GOT3 (cell line): ENCODE measurements around the gene DNASE1L3.
"Not testable (repeated sequence)": the region's sequence is repeated elsewhere in the genome, so short reads cannot be mapped to it uniquely, and the experiment has no call there.

Source experiments
- DNase-seq: peaks from one replicate; lab custom pipeline; 2025; ENCODE audit warnings: mixed read lengths; lab: John Stamatoyannopoulos, UW

DNASE1L3 gene, protein sequence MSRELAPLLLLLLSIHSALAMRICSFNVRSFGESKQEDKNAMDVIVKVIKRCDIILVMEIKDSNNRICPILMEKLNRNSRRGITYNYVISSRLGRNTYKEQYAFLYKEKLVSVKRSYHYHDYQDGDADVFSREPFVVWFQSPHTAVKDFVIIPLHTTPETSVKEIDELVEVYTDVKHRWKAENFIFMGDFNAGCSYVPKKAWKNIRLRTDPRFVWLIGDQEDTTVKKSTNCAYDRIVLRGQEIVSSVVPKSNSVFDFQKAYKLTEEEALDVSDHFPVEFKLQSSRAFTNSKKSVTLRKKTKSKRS

DNA sequence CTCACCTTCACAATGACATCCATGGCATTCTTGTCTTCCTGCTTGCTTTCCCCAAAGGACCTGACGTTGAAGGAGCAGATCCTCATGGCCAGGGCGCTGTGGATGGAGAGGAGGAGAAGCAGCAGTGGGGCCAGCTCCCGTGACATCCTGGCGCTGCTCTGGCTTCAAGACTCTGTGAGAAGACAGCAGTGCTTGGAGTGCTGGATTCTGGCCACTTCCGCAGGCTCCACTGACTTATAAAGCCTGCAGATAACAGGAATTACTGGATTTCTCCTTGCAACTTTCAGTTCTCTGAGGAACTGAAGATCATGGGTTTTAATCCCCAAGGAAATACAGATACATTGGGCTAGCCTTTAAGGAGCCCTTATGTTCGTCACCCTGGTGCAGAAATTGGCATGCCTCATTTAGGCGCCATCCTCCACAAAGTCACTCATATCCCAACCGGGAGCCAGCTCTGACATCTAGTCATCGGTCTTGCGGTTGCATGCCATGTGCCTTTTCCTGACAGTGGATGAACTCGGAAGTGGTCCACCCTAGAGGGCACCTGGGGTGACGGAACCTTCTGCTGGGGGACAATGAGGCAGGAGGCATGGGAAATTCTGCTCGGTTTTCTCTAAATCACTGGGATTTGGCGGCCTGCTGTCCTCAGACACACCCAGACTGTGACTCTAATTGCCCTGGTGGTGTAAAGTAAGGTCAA, at the start of gene DNASE1L3:
TSS of gene DNASE1L3 (minus strand) at position 212 of the 700 bp plus-strand sequence. CDS start at position 146, 66 bp downstream.
- DNase-seq, result no peak

DNA sequence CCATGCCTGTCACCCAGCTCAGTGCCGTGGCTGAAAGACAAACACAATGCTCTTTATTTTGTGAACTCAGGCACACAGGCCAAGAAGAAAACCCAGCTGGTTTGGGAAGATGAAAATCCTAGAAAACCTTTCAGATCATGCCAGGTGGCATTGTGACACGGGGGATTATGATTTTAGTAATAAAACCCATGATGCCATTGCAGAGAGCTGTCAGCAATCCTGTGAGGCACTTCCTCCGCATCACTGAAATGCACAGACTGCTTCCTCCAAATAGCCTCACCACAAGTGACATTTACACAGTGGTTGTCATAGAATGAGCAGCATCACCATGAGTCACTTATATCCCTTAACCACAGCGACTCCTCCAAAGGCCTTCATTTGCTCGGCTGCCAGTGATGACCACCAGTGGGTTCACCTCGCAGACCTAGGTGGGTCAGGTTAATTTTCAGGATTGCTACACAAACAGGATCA, 49.5 kb upstream of the DNASE1L3 start:
- DNase-seq, result no peak

DNA sequence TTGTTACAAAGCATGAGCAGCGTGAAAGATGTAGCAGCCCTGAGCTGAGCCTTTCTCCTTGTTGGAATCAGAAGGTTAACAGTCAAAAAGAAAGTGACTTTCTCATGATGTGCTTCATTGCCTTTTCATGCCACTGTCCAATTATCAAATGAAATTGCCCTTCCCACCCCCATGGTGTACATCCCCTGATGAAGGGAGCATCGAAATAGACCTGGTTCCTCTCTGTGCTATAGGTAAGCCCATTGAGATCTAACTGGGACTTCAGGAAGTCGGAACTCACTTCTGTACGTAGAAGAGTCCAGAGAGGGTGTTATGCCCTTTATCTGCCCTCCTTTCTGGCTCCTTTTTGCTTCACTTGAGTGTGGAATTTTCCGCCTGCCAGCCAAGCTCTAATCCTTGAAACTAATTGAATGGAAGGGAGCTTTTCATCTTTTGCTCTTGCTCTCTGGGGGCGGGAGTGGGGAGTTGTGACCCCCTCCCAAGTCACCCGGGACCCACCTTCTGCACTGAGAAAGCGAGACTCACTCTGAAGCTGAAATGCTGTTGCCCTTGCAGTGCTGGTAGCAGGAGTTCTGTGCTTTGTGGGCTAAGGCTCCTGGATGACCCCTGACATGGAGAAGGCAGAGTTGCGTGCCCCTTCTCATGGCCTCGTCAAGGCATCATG, 47.8 kb upstream of the DNASE1L3 start:
- no peak for DNase-seq

DNA sequence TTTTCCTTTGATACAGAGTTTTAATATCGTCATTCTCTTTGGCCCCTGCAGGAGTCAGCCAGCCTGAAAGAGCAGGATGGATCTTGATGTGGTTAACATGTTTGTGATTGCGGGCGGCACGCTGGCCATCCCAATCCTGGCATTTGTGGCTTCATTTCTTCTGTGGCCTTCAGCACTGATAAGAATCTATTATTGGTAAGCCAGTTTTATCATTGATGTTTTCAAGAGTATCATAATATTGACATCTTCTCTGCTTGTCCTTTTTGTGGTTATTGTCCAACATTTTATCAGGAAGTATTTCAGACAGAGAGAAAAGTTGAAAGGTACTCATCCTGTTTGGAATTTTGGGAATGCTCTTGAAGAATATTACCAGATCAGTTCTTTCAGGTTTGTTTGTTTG, 45.7 kb upstream of the DNASE1L3 start:
- DNase-seq, result no peak

DNA sequence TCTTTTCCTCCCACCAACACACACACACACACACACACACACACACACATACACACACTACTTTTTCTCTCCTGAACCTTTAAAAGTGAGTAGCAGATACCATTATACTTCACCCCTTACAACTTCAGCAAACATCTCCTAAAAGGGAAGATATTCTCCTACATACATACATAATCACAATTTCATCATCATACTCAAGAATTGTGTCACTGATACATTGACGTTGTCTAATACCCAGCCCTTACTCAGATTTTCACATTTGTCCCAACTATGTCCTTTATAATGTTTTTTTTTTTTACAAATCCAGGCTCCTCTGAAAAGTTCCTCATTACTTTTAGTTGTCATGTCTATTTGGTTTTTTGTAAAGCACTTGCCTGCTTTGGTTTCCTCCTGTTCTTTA, 45.3 kb upstream of the DNASE1L3 start:
- DNase-seq, result no peak

DNA sequence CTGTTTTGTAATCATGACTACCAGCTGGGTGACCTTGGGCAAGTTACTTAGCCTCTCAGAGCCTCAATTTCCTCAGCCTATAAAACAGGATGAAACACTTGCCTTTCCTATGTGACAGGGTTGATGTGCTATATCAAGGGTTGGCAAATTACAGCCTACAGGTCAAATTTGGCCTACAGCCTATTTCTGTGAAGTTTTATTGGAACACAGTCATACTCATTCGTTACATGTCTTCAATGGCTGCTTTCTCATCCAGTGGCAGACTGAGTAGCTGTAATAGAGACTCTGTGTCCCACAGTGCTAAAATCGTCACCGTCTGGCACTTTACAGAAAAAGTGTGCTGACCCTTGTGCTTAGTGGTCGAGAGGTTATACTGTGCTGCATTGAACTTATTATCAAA, 43.4 kb upstream of the DNASE1L3 start:
- DNase-seq, result no peak

DNA sequence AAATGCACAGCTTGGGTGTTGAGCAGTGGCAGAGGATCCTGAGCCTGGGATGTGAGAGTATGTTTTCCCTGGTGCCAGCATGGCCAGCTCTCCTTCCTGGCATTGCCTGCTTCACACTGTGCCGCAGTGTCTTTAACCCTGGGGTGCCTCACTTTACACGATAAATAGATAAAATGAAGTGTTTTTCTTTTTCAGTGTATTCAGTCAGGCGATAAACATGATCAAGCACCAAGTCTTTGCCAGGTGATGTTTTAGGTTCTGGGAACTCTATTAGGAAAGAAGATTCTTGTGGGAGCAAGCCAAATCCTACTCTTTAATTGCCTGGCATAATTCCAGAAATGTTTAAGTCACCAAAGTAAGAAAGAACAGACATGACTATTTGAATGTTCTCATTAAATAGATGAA, 40.9 kb upstream of the DNASE1L3 start:
- no peak for DNase-seq

DNA sequence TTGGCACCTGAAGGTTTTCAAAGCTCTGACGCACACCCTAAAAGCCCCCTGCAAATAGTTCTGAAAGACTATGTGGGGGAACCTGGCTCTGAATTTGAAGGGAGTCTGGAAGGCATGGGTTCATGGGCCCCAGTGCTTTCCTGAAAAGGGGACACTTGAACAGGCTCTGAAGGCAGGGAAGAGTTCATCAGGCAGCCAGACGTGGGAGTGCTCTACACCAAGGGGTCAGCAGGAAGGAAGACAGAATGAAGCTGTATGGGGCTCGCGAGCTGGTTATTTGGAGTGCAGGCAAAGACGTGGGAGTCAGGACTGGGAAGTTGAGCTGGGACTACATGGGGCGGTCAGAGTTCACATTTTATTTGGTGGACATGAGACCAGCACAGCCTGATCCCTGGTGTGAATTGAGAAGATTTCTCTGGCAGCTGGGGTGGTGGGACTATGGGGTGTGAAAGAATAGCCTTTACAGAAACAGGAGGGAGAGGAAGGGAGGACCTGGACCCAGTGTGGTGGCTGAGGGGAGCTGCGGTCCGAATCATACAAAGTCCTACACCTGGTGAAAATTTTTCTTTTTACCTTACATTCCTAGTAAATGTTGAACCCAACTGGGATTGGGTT, 39.4 kb upstream of the DNASE1L3 start:
- DNase-seq, result no peak

DNA sequence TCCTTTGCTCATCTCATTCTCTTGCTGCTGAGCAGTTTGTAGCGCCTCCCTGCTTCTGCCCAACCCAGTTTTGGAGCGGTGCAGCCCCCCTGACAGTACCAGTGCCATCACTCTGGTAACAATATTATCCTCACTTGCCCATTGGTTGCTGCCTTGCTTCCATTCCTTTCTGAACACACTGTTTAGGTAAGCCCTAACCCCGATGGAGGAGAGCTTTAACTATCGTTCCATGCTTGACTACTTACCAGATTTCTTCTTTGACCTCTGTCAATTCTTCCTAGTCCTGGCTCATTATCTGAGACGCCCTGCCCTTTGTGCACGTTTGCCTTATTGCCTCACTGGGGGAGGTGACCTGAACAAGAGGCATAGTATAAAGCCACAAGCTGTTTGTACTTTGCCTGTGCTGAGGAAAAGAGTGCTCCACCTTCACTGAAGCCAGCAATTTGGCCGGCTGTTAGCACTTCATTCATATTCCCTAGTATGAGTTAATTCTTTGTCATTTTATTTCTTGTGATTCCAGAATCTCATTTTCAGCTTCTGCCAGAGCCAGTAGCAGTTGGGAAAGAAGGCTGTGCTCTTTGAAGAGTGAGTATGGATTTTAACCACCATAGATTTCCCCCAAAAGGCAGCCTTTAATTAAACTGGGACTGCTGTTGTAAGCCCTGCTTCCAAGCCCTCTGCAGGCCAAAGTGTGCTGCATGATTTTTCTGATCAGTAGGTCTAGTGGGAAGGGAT, 38.8 kb upstream of the DNASE1L3 start:
- no peak for DNase-seq

DNA sequence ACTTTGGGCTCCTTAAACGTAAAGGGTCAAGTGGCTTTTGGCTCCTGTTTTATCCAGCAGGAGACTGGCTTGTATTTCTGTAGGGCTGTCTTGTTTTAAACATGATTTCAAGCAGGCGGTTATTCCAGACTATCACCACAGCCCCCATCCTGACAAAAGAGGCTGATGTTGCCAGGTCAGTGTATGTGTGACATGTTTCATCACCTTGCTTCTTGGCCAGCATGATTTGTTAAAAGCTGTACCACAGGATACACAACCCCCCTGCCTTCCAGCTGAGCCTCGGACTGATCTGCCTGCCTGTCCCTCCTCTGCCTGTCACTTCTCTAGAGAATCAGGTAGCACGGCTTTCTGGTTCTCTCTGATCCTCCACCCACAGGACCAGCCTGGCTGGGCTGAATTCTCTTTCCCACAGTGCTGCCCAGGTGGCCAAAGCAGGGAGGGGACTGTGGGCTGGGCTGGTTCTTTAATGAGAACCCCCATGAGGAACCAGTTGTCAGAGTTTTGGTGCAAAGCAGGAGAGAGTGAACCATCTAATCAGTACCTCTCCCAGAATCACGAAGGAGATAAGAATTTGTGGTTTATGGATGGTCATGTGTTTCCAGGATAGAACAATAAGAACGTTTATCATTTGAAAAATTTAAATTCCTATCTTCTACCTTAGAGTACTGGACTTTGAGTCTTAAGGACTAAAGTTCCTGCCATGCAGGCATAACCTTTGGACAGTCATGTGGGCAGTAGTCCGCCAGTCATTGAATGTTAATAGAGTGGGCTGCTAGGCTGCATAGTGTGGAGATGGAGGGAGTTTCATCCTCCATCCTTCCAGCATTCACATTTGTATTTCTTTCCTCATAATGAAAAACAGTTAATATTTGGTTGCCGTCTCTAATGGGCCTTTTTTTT, 35.6 kb upstream of the DNASE1L3 start:
- DNase-seq, result no peak

DNA sequence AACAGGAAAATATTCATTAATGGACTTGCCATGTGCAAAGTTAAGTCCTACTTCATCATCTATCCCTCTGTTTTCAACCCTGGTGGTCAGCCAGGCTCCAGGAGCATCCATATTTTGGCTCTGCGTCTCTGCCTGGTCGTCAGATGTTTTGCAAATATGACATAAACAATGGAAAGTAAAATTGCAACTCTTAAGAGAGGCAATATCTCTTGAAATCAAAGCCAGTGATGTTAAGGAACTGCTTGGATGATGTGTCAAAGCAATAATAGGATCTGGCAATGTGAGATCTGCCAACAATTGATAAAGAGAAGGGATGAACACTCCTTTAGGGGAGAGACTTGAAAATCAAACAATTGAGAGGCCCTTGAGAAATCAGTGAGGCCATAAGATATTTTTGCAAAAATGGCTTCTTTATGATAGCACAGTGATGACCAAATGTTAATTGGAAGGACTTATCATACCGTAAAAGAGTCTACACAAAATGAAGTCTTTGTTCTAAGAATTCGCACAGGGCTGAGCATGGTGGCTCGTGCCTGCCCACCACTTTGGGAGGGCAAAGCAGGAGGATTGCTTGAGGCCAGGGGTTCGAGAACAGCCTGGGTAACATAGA, 33.3 kb upstream of the DNASE1L3 start:
- no peak for DNase-seq

DNA sequence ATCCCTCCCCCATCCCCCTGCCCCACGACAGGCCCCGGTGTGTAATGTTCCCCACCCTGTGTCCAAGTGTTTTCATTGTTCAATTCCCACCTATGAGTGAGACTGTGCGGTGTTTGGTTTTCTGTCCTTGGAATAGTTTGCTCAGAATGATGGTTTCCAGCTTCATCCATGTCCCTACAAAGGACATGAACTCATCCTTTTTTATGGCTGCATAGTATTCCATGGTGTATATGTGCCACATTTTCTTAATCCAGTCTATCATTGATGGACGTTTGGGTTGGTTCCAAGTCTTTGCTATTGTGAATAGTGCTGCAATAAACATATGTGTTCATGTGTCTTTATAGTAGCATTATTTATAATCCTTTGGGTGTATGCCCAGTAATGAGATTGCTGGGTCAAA, 32.1 kb upstream of the DNASE1L3 start:
- DNase-seq, result not testable (repeated sequence)

DNA sequence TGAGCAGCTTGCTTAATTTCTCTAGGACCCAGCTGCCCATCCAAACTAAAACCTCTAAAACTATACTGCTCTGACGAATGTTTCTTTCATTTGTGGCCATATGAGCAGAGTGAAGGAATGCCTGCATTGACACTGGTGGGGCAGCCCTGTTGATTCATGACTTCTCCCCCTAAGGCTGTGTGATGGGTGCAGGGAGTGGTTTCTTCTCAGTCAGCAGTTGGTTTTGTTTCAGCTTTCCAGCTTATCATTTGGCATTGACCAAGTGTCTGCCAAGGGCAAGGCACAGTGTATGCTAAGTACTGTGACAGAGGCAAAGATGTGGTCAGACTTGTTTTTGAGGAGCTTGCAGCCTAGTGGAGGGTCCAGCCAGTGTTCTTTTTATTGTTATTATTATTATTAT, 31.6 kb upstream of the DNASE1L3 start:
- no peak for DNase-seq

DNA sequence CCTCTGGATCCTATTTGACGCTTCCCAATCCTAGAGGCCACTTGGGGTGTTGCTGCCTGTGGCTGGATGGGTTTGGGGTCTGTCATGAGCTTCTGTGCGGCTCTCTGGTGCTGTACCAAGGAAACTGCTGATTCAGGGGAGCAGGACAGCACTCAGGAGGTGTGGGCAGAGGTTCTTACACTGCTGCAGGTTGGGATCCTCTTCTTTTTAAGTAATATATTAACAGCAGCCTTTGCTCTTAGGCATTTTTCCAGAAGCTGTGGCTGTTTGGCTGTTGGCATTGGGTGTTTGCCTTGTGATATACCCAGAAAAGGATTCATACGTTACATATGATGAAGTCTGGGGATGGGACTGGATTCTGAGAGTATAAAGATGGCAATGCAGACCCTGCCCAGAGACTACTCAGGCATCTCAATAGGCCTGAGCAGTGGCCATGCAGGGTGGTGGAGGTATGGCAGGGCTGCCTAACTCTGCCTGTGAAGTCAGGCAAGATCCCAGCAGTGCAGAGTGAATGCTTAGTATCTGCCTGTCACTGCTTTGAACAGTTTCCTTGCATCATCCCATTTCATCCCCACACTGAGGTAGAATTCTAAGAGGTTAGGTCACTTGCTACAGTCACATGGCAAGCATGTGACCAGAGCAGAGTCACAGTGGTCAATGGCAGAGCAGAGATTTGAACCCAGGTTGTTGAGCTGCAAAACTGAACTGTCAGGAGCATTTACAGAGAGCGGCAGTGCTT, 30.7 kb upstream of the DNASE1L3 start:
- no peak for DNase-seq

DNA sequence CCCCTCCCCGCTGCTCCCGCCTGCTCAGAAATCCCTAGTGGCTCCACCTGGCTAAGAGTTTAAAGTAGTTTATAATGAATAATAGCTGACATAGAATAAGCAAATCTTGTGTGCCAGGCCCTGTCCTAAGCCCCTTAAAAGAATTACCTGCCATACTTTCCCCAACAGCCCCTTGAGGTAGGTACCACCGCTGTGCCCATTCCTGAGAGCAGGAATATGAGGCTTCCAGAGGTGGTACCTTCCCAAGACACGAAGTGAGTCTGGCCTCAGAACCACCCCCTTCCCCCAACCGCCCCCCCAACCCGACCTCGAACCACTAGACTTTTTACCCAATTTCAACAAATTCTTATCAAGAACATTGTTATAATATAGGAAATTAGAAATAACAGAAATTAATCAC, 28.1 kb upstream of the DNASE1L3 start:
- no peak for DNase-seq

DNA sequence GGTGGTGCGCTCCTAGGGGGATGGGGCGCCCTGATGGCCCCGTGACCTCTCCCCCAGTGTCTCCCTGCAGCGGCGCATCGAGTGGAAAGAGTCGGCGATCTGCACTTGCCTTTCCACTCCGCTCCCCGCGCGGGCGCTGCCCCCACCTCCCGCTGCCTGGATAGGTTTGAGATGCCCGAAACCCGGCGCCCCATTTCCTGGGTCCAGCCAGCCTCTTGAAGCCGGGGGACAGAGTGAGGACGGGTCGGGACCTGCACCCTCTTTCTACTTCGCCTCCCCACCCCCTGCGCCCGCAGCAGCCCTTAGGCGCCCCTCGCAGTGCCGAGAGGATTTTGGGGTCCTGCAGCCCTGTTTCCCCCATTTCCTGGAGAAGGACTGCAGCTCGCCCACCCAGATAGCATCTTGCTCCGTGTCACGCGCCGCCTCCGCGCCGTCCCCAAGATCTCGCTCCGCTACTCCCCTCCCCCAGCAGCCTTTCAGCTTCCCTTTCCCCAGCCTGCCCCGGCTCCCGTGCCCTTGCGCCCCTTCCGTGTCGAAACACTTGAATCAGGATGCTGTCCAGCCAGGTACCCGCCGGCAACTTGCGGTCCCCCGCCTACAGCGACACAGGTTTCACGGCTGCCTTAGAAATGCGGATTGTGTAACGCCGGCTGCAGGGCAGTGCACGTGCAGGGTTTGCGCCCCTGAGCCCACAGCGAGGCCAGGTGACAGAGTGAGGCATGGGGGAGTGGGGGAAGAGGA, 27.3 kb upstream of the DNASE1L3 start:
- DNase-seq, result no peak

DNA sequence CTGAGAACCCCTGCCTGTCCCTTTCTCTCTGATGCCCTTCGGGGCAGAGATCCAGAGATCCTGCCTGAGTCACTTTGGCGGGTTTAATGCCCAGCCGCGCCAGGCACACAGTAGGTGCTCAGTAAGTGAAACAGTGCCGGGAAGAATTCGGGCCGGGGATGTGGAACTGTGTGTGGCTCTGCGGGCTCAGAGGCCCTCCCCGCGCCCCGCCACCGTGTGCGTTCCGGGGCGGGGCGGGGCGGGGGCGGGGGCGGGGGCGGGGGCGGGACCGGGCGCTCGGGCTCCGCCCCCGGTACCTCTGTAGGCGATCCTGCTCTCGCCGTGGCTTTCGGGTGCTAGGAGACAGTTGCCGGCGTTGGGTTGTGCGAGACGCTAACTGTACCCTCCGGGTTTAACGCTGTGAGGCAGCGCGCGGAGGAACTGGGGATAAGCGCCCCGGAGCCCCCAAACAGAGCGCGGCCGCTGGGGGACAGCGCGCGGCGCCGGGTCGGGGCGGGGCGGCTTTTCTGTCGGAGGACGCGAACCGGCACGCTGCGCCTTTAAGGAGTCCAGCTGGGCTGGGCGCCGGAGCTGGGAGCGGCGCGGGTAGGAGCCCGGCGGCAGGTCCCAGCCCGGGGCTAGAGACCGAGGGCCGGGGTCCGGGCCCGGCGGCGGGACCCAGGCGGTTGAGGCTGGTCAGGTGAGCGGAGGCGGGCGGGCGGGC, 26.6 kb upstream of the DNASE1L3 start, which contains the start of gene ABHD6:
TSS of gene ABHD6 (plus strand) at position 555 of the 703 bp plus-strand sequence. CDS start 18,795 bp downstream, outside the sequence.
- peak; percentile 57 for DNase-seq
